DND-41 (cell line): ENCODE measurements around the gene ANXA3.

Source experiments
- ATAC-seq: fragments of 200-7000 bp; cut with Tn5 transposase; 3 replicates; pipeline ENCODE4 v1.9.1; 2021; ENCODE audit warnings: low read depth; ENCODE audit not compliant: insufficient read depth
- DNase-seq: peaks from one replicate; pipeline ENCODE4 v3.0.0-alpha.2; 2020
- H2AFZ ChIP-seq: 2 replicates; pipeline ENCODE4 v1.6.0; 2012; ENCODE audit warnings: low read depth, low read length
- H3K27ac ChIP-seq: 2 replicates; pipeline ENCODE4 v1.5.1; 2012; ENCODE audit warnings: low read length, inconsistent platforms
- H3K27me3 ChIP-seq: fragments of 200-600 bp; sonication (generic); 2 replicates; pipeline ENCODE4 v1.6.0; 2012; ENCODE audit warnings: low read length, mild to moderate bottlenecking, inconsistent platforms; ENCODE audit not compliant: insufficient read depth, poor library complexity
- H3K36me3 ChIP-seq: 2 replicates; pipeline ENCODE4 v1.5.1; 2012; ENCODE audit warnings: low read length, inconsistent platforms; ENCODE audit not compliant: insufficient read depth
- H3K4me1 ChIP-seq: 2 replicates; pipeline ENCODE4 v1.5.1; 2012; ENCODE audit warnings: mild to moderate bottlenecking, low read length; ENCODE audit not compliant: insufficient read depth
- H3K4me2 ChIP-seq: 2 replicates; pipeline ENCODE4 v1.6.0; 2012; ENCODE audit warnings: mild to moderate bottlenecking, moderate library complexity, low read length, inconsistent platforms; ENCODE audit not compliant: insufficient read depth
- H3K4me3 ChIP-seq, 2 experiments: fragments of 200-600 bp in 1 of 2; shearing (Covaris generic) in 1 of 2; 2 replicates each; pipeline ENCODE4 v1.5.1; 2012 to 2016; ENCODE audit warnings: inconsistent platforms in 2 of 2, low read length in 2 of 2, mild to moderate bottlenecking in 2 of 2, low read depth in 1 of 2, moderate library complexity in 1 of 2
- H3K79me2 ChIP-seq: 2 replicates; pipeline ENCODE4 v1.6.0; 2012; ENCODE audit warnings: low read length, inconsistent platforms; ENCODE audit not compliant: insufficient read depth
- H3K9ac ChIP-seq: 2 replicates; pipeline ENCODE4 v1.6.0; 2012; ENCODE audit warnings: low read depth, mild to moderate bottlenecking, inconsistent platforms, low read length, moderate library complexity
- H3K9me3 ChIP-seq: 2 replicates; pipeline ENCODE4 v1.5.1; 2012; ENCODE audit warnings: low read length, moderate library complexity, mild to moderate bottlenecking, inconsistent platforms; ENCODE audit not compliant: insufficient read depth, severe bottlenecking
- H4K20me1 ChIP-seq: 2 replicates; pipeline ENCODE4 v1.6.0; 2012; ENCODE audit warnings: low read length; ENCODE audit not compliant: insufficient read depth
- CTCF ChIP-seq: IDR thresholded peaks from 2 replicates; pipeline ENCODE4 v1.5.1; 2012; ENCODE audit warnings: borderline replicate concordance, low read length, moderate library complexity, mild to moderate bottlenecking; ENCODE audit not compliant: poor library complexity, severe bottlenecking; ENCODE audit errors: extremely low read depth
- EZH2 ChIP-seq: IDR thresholded peaks from 3 replicates; pipeline ENCODE4 v1.6.1; 2012; ENCODE audit warnings: borderline replicate concordance, low read depth, mild to moderate bottlenecking, moderate library complexity, low read length, inconsistent platforms; ENCODE audit not compliant: severe bottlenecking

The ANXA3 gene

GRCh38 chr4:78533854-78534253 lies 17.7 kb upstream of the ANXA3 start:
- no peak overlapping the region for H2AFZ ChIP-seq
- no peak overlapping the region for H3K4me3 ChIP-seq
- H3K9ac ChIP-seq: no peak overlapping the region
- DNase-seq (no peak), ATAC-seq (no peak)
- H3K4me2 ChIP-seq: no peak overlapping the region
- no peak overlapping the region for H3K27ac ChIP-seq
- no peaks in the 10 kb centered on the region for H3K9me3 ChIP-seq
- H3K79me2 ChIP-seq: no peaks in the 10 kb centered on the region
- no peaks in the 10 kb centered on the region for H3K36me3 ChIP-seq
- no peaks in the 10 kb centered on the region for H3K4me1 ChIP-seq
- no peaks in the 10 kb centered on the region for H3K27me3 ChIP-seq
- H4K20me1 ChIP-seq: no peaks in the 10 kb centered on the region
- TF ChIP-seq CTCF (no peak), EZH2 (no peak)

DNA sequence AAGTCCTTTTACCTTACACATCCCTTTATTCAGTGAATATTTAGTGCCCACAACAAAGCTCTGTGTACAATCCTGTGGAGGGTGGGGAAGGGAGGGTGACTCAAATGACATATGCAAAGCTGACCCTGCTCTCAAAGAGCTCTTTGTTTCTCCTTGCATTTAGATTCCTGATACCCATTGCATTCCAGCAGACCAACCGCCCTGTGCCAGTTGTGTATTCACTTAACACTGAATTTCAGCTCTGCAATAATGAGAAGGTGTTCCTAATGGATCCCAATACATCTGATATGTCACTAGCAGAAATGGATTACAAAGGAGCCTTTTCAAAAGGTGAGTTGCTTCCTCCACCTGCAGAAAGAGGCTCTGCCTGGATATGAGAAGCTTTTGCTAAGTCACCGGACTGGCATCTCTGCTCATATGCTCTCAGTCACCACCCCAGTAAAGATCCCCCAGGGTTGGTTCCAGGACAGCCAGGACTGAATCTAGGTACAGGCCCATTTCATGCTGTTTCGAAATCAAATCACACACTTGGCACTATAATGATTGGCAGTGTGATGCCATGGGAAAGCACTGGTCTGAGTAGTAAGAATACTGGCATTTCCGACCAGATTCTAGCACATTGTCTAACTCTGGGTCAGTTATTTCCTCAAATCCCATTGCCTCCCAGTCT lies 17.1 kb upstream of the ANXA3 start:
- ATAC-seq: no peak
- H3K9me3 ChIP-seq: no peaks in the 10 kb centered on the region
- no peak overlapping the region for H3K4me2 ChIP-seq

GRCh38 chr4:78542373-78542772 lies 9.2 kb upstream of the ANXA3 start:
- no peaks in the 10 kb centered on the region for H3K79me2 ChIP-seq
- ATAC-seq (no peak), DNase-seq (no peak)
- no peak overlapping the region for H3K4me3 ChIP-seq
- H3K9ac ChIP-seq: no peak overlapping the region
- H2AFZ ChIP-seq: no peak overlapping the region
- H3K36me3 ChIP-seq: no peaks in the 10 kb centered on the region
- no peaks in the 10 kb centered on the region for H3K9me3 ChIP-seq
- H3K4me2 ChIP-seq: no peak overlapping the region
- H3K27me3 ChIP-seq: no peaks in the 10 kb centered on the region
- H4K20me1 ChIP-seq: no peaks in the 10 kb centered on the region
- H3K27ac ChIP-seq: no peak overlapping the region
- H3K4me1 ChIP-seq: no peaks in the 10 kb centered on the region
- no peak for TF ChIP-seq CTCF

More for the DNA sequence above, 17.1 kb upstream of the ANXA3 start:
- no peaks in the 10 kb centered on the region for H4K20me1 ChIP-seq
- no peaks in the 10 kb centered on the region for H3K4me1 ChIP-seq
- no peaks in the 10 kb centered on the region for H3K79me2 ChIP-seq
- H3K4me3 ChIP-seq: no peak overlapping the region
- H3K27me3 ChIP-seq: no peaks in the 10 kb centered on the region
- no peak overlapping the region for H3K27ac ChIP-seq
- no peaks in the 10 kb centered on the region for H3K36me3 ChIP-seq
- DNase-seq: no peak
- H3K9ac ChIP-seq: no peak overlapping the region
- no peak overlapping the region for H2AFZ ChIP-seq
- TF ChIP-seq CTCF: no peak
- TF ChIP-seq EZH2: no peak
